ENCODE results near the gene TOB2.
A peak's percentile ranks its signal among the peaks of the same experiment; 100 is the strongest.

Gene TOB2

GRCh38 chr22:41482319-41482935, 35.8 kb upstream of the TOB2 start:
- no peak overlapping the region for H3K4me3 ChIP-seq (ENCODE audit: low read depth, low read length)
- peak; percentile 28 for DNase-seq (ENCODE audit: low read depth)
- no peak for TF ChIP-seq CTCF (conservative IDR thresholded peaks at IDR 0.05; ENCODE audit: low read depth, low read length)

- no peak overlapping the region for H3K4me3 ChIP-seq (ENCODE audit: low read depth, low read length)
- no peak for TF ChIP-seq CTCF (conservative IDR thresholded peaks at IDR 0.05; ENCODE audit: low read depth, low read length)
- DNase-seq (ENCODE audit: low read depth) = no peak
Measured at GRCh38 chr22:41481925-41482318, 35.3 kb upstream of the TOB2 start.

- H3K4me3 ChIP-seq (ENCODE audit: low read depth, low read length) = no peak overlapping the region
- no peak for TF ChIP-seq CTCF (conservative IDR thresholded peaks at IDR 0.05; ENCODE audit: low read depth, low read length)
- DNase-seq (ENCODE audit: low read depth) = no peak
Measured at GRCh38 chr22:41481131-41481830, 34.7 kb upstream of the TOB2 start.

- peak; percentile 77 for DNase-seq (ENCODE audit: low read depth)
- H3K4me3 ChIP-seq (ENCODE audit: low read depth, low read length) = no peak overlapping the region
- no peak for TF ChIP-seq CTCF (conservative IDR thresholded peaks at IDR 0.05; ENCODE audit: low read depth, low read length)
Measured at GRCh38 chr22:41480397-41480735, 33.8 kb upstream of the TOB2 start.

- TF ChIP-seq CTCF (conservative IDR thresholded peaks at IDR 0.05; ENCODE audit: low read depth, low read length) = peak; percentile 47
- no peak overlapping the region for H3K4me3 ChIP-seq (ENCODE audit: low read depth, low read length)
- peak; percentile 88 for DNase-seq (ENCODE audit: low read depth)
Measured at GRCh38 chr22:41479671-41480396, 33.2 kb upstream of the TOB2 start.

- TF ChIP-seq CTCF (conservative IDR thresholded peaks at IDR 0.05; ENCODE audit: low read depth, low read length) = no peak
- DNase-seq (ENCODE audit: low read depth) = peak; percentile 63
- no peak overlapping the region for H3K4me3 ChIP-seq (ENCODE audit: low read depth, low read length)
Measured at GRCh38 chr22:41478891-41479521, 32.4 kb upstream of the TOB2 start.

Measured in choroid plexus epithelial cell (primary cell).